Measurements from ENCODE around the gene A4GALT.
"Not testable (repeated sequence)": the region's sequence is repeated elsewhere in the genome, so short reads cannot be mapped to it uniquely, and the experiment has no call there.

Gene A4GALT

DNA sequence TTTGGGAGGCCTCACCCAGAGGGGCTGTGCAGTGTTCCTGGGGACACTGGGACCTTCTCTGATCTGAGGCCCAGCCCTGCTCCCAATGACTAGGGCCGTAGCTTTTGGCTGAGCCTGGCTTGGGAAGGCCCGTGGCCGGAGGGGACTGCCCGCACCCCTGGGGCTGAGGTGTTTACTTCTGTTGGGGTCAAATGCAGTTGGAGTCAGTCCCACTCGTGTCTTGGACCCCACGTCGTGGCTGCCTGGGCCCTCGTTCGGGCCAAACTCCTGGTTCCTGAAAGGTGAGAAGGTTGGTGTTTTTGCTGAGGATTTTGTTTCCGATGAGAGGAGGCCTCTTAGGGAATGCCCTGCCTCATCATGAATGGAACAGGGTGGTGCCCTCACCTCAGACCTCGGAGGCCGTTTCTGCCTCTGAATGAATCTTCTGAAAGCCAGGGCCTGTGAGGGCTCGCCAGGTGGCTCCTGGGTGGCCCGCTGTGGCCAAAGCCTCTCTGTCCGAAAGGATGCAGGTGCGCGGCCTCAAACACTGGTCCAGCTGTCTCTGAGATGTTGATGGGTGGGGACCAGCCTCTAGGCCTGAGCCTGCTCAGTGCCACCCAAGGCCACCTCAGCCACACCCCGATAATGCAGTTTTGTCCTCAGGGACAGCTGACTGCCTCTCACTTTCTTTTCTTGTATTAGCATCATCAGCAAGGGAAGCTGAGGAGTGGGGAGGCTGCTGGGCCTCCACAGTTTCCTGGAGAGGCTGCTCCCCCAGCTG lies 40.3 kb upstream of the A4GALT start:
- no peak overlapping the region for H2AFZ ChIP-seq
- H3K4me3 ChIP-seq (ENCODE audit: low read depth, low read length): no peak overlapping the region
- H3K9ac ChIP-seq: no peak overlapping the region
- no peaks in the 10 kb centered on the region for H3K4me1 ChIP-seq
- TF ChIP-seq, protein P1, sequence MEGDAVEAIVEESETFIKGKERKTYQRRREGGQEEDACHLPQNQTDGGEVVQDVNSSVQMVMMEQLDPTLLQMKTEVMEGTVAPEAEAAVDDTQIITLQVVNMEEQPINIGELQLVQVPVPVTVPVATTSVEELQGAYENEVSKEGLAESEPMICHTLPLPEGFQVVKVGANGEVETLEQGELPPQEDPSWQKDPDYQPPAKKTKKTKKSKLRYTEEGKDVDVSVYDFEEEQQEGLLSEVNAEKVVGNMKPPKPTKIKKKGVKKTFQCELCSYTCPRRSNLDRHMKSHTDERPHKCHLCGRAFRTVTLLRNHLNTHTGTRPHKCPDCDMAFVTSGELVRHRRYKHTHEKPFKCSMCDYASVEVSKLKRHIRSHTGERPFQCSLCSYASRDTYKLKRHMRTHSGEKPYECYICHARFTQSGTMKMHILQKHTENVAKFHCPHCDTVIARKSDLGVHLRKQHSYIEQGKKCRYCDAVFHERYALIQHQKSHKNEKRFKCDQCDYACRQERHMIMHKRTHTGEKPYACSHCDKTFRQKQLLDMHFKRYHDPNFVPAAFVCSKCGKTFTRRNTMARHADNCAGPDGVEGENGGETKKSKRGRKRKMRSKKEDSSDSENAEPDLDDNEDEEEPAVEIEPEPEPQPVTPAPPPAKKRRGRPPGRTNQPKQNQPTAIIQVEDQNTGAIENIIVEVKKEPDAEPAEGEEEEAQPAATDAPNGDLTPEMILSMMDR (IDR thresholded peaks at IDR 0.05): no peak
- no peaks in the 10 kb centered on the region for H3K36me3 ChIP-seq (ENCODE audit: control insufficient read depth, insufficient read depth, low read length)
- H3K27me3 ChIP-seq (ENCODE audit: control insufficient read depth, insufficient read depth, low read length): no peaks in the 10 kb centered on the region
- H3K4me2 ChIP-seq (ENCODE audit: low read length): no peak overlapping the region
- H3K79me2 ChIP-seq: no peaks in the 10 kb centered on the region
- H3K9me3 ChIP-seq (ENCODE audit: control insufficient read depth, low read length): no peaks in the 10 kb centered on the region
- H3K27ac ChIP-seq: no peak overlapping the region

DNA sequence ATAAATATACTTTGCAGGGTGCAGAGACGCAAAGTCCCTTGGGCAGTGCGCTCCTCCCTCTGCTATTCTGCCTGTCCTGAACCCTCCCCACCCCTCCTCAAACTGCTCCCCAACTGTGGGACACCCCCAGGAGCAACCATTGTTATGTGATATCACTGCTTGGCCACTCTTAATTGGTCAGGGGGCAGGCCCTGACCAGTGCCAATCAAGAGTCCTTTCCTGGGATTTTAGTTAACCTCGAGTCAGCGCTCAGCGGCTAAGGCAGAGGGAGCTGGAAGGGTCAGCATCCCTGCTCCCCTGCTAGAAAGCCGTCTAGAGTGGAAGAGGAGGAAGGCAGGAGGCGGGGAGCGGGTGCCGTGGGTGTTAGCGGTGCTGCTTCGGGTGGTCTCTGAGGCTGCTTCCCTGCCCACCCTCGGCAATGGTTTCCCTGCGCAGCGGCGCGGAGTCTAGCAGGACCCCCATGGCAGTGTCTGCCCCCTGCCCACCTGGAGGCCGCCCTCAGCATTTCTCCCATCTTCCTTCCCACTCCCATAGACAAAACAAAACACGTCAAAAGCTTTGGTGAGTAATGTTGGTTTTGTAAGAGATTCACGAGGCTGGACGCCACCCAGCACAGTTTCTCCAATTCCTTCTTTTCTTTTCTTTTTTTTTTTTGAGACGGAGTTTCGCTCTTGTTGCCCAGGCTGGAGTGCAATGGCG lies 38.4 kb upstream of the A4GALT start:
- no peaks in the 10 kb centered on the region for H3K36me3 ChIP-seq (ENCODE audit: control insufficient read depth, insufficient read depth, low read length)
- no peaks in the 10 kb centered on the region for H3K4me1 ChIP-seq
- H3K27me3 ChIP-seq (ENCODE audit: control insufficient read depth, insufficient read depth, low read length): no peaks in the 10 kb centered on the region
- no peaks in the 10 kb centered on the region for H3K9me3 ChIP-seq (ENCODE audit: control insufficient read depth, low read length)
- H2AFZ ChIP-seq: no peak overlapping the region
- H3K4me2 ChIP-seq (ENCODE audit: low read length): no peak overlapping the region
- TF ChIP-seq, protein P1 (IDR thresholded peaks at IDR 0.05): no peak
- H3K9ac ChIP-seq: no peak overlapping the region
- H3K79me2 ChIP-seq: no peaks in the 10 kb centered on the region
- H3K4me3 ChIP-seq (ENCODE audit: low read depth, low read length): no peak overlapping the region
- H3K27ac ChIP-seq: no peak overlapping the region

DNA sequence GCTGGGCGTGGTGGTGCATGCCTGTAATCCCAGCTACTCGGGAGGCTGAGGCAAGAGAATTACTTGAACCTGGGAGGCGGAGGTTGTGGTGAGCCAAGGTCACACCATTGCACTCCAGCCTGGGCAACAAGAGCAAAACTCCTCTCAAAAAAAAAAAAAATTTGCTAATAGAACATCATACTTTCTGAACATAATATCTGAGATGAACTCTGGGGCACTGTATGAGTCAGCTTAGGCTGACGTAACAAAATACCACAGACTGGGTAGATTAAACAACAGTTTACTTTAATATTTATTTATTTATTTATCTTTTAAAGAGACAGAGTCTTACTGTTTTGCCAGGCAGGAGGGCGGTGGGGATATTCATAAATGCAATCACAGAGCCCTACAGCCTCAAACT lies 34.9 kb upstream of the A4GALT start:
- not testable (repeated sequence) for H3K4me1 ChIP-seq; H2AFZ ChIP-seq; H3K27ac ChIP-seq; H3K4me2 ChIP-seq (ENCODE audit: low read length); H3K27me3 ChIP-seq (ENCODE audit: control insufficient read depth, insufficient read depth, low read length); H3K9me3 ChIP-seq (ENCODE audit: control insufficient read depth, low read length); H3K4me3 ChIP-seq (ENCODE audit: low read depth, low read length); H3K36me3 ChIP-seq (ENCODE audit: control insufficient read depth, insufficient read depth, low read length); H3K79me2 ChIP-seq; H3K9ac ChIP-seq

DNA sequence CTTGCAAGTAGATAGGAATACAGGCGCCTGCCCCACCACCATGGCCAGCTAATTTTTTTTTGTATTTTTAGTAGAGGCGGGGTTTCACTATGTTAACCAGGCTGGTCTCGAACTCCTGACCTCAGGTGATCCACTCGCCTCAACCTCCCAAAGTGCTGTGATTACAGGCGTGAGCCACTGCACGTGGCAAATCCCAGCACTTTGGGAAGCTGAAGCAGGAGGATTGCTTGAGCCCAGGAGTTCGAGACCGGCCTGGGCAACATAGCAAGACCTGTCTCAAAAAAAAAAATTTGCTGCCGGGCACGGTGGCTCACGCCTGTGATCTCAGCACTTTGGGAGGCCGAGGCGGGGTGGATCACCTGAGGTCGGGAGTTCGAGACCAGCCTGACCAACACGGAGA lies 34.5 kb upstream of the A4GALT start:
- H3K4me2 ChIP-seq (ENCODE audit: low read length); H3K4me3 ChIP-seq (ENCODE audit: low read depth, low read length); H3K4me1 ChIP-seq; H3K27me3 ChIP-seq (ENCODE audit: control insufficient read depth, insufficient read depth, low read length); H3K9me3 ChIP-seq (ENCODE audit: control insufficient read depth, low read length); H3K36me3 ChIP-seq (ENCODE audit: control insufficient read depth, insufficient read depth, low read length); H3K79me2 ChIP-seq; H2AFZ ChIP-seq; H3K9ac ChIP-seq; H3K27ac ChIP-seq: not testable (repeated sequence)

DNA sequence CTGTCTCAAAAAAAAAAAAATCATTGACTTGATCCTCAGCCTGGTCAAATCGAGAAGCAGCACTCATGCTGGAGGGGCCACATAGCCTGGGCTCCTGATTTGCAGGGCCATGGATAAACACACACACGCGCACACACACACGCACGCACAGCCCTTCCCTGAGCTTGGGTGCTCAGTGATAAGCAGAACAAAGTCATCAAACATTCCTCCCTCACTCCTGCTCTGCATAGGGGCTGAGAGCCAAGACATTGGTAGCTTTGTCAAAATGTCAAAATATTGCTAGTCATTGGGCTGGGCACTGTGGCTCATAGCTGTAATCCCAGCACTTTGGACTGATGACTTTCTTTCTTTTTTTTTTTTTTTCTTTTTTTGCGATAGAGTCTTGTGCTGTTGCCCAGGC lies 34.0 kb upstream of the A4GALT start:
- Histone ChIP-seq H3K9me3 (ENCODE audit: control insufficient read depth, low read length) (no peaks in the 10 kb centered on the region), H2AFZ (no peak overlapping the region), H3K4me1 (no peaks in the 10 kb centered on the region), H3K4me3 (ENCODE audit: low read depth, low read length) (no peak overlapping the region), H3K27me3 (ENCODE audit: control insufficient read depth, insufficient read depth, low read length) (no peaks in the 10 kb centered on the region), H3K9ac (no peak overlapping the region), H3K4me2 (ENCODE audit: low read length) (no peak overlapping the region), H3K79me2 (no peaks in the 10 kb centered on the region), H3K36me3 (ENCODE audit: control insufficient read depth, insufficient read depth, low read length) (no peaks in the 10 kb centered on the region), H3K27ac (no peak overlapping the region)
- TF ChIP-seq, protein P1 (IDR thresholded peaks at IDR 0.05): no peak
